AML-193 (cell line): ENCODE data around the gene GSTM2.
A peak's percentile ranks its signal among the peaks of the same experiment; 100 is the strongest.

Experiments
- DNase-seq, 2 experiments: peaks; one replicate each; lab custom pipeline; 2025; lab: John Stamatoyannopoulos, UW

GSTM2 gene

GRCh38 chr1:109629372-109630030, 38.4 kb upstream of the GSTM2 start:
- DNase-seq, result no peak

- no peak for DNase-seq
Observed at GRCh38 chr1:109630081-109630897, 37.6 kb upstream of the GSTM2 start.

GRCh38 chr1:109630898-109631512, 36.9 kb upstream of the GSTM2 start:
- DNase-seq, result no peak

- no peak for DNase-seq
Observed at GRCh38 chr1:109631513-109632505, 36.0 kb upstream of the GSTM2 start.

DNA sequence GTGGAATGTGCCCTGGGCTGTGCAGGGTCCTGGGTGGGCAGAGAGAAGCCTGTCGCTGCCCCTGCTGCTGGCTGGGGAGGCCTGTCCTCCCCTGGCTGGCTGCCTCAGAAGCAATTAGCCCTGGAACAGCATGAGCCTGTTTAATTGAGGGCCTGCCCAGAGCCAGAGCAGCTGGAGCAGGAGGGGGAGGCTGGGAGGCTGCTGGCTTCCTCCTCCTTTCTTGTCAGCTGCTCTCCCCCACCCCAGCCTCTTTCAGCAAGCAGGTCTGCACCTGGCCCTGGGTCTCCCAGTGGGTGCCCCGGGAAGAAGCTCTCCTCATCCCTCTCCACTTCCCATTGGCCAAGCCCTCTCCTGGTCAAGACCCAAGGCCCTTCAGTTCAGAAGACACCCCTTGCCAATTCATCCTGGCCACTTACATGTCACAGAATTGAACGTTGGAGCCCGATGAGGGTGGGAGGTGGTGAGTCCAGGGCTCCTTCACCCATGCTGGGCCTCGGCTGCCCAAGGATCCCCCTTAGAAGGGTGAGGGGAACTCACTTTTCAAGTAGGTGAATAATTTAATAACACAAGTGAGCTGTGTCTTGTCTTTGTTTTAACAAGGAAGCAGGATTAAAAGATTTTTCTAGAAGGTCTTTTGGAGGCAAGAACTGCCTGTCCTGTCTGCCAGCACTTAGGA, 35.0 kb upstream of the GSTM2 start:
- DNase-seq, result no peak

GRCh38 chr1:109634292-109634691, 33.6 kb upstream of the GSTM2 start:
- DNase-seq, result no peak

GRCh38 chr1:109634771-109635750, 32.8 kb upstream of the GSTM2 start:
- no peak for DNase-seq

GRCh38 chr1:109635862-109636200, 32.0 kb upstream of the GSTM2 start:
- DNase-seq, result no peak

- no peak for DNase-seq
Observed at GRCh38 chr1:109636201-109636952, 31.5 kb upstream of the GSTM2 start.

- no peak for DNase-seq
Observed at GRCh38 chr1:109637446-109637845, 30.4 kb upstream of the GSTM2 start.

DNA sequence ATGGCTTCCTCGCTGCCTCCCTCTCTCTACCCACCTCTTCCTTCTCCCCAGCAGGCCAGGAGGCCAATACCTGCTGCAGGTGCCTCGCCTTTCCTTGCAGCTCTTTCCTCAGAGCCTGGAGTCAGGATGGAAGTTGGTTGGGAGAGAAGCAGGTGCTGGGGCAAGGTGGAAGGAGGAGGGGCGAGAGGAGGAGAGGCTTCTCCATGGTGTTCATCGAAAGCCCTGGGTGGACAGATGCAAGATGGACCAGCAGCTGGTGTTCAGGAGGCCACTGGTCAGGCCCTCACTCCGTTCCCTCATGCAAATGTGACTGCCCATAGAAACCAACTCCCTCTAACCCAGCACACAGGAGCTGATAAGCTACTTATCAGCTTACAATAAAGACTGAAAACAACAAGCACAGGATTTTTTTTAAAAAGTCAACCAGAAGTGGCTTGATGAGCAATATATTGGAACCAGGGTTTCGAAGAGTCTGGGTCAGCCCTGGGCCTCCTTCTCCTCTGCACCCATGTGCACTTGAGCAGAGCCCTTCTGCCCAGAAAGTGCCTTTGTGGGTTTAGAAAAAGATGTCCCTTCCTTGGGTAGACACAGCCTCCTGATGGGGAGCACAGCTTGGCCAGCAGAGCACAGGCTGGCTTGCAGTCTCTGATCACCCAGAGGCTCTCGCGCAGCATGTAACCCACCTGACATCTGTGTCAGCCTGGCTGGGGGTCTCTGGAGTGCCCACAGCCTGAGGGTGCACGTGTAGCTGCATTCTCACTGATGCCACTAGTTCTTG, 28.6 kb upstream of the GSTM2 start:
- no peak for DNase-seq

DNA sequence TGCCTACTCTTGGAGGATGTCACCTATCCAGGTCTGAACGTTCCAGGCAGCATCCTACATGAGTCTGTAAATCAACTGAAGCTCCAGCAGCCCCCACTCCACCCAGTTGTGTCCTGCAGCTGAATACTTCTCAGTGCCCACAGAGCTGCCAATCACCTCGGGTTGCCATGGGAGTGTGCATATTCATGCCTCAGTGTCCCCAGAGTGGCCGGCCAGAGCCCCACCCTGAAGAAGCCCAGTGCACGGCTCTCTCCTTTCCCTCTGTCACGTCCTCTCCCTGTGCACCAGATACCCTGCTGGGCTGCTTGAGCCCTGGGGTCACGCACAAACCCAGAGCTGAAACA, 28.0 kb upstream of the GSTM2 start:
- no peak for DNase-seq

GRCh38 chr1:109640285-109640865, 27.5 kb upstream of the GSTM2 start:
- peak; percentile 52 to 64 for DNase-seq

DNA sequence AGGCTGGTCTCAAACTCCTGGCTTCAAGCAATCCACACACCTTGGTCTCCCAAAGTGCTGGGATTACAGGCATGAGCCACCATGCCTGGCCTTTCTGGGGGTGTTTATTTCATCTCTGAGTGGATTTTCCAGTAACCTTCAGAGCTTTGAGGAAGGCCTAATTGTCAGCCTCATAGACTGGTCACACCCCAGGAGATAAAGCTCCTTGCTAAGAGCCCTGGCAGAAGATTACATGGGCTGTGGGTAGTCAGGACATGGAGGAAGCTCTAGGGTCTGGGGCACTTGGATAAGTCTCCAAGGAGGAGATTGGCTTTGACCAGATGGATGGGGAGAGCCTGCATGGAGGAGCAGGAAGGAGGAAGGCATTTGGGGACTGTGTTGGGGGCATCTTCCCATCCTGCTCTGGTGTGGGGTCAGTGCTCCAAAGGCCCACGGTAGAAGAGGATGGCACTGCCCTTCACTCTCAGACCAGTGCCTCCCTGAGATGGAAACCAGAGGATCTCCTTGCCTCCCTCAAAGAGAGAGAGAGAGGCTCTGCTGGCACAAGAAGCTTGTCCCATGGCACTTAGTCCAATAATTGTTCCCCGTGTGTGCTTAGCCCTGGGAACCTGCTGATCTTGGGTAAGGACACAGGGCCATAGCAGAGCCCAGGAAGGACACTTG, 26.6 kb upstream of the GSTM2 start:
- no peak for DNase-seq

DNA sequence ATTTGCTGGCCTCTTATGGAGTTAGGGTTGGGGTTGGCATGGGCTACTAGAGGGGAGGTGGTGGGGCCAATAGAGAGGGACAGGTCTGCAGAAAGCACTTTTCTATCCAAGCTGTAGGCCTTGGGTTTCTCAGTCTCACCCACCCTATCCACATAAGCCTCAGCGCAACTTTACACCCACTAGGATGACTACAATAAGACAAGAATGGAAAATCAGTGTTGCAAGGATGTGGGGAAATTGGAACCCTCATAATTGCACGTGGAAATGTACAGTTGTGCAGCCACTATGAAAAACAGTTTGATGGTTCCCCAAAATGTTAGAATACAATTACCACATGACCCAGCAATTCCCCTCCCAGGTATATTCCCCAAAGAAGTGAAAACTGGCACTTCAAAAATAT, 26.0 kb upstream of the GSTM2 start:
- no peak for DNase-seq

DNA sequence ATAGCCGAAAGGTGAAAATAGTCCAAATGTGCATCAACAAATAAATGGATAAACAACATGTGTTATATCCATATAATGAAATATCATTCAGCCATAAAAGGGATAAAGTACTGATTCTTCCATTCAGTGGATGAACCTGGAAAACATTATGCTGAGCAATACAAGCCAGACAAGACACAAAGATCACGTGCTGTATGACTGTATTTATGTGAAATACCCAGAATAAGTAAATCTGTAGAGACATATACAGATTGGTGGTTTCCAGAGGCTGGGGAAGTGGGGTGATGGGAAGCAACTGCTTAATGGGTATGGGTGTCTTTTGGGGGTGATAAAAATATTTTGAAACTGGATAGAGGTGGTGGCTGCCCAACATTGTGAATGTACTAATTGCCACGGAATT, 25.2 kb upstream of the GSTM2 start:
- no peak for DNase-seq

GRCh38 chr1:109643385-109644230, 24.2 kb upstream of the GSTM2 start:
- peak; percentile 30 to 55 for DNase-seq
